ENCODE results near the gene PDZRN3. TPM values are rescaled to one million over a fixed set of nuclear protein-coding genes. Genes with fewer than 3 reads are reported as not detected.

PDZRN3 gene
- total and polyA plus RNA-seq, 4 donors, result 0.69 to 1.8 (median 0.92) TPM

- Histone ChIP-seq H3K36me3 (ENCODE audit: control insufficient read depth in 4 of 4, insufficient read depth in 3 of 4, low read depth in 1 of 4, low read length in 3 of 4) (no peaks in the 10 kb centered on the region), H3K9me3 (ENCODE audit: control insufficient read depth in 4 of 4, low read length in 3 of 4) (no peaks in the 10 kb centered on the region), H3K4me1 (ENCODE audit: control insufficient read depth in 4 of 4, insufficient read depth in 4 of 4, low read length in 3 of 4) (no peaks in the 10 kb centered on the region), H3K27me3 (ENCODE audit: control insufficient read depth in 4 of 4, insufficient read depth in 4 of 4, low read length in 3 of 4) (no peaks in the 10 kb centered on the region), H3K9ac (ENCODE audit: low read depth in 1 of 2, low read length in 2 of 2) (no peak overlapping the region), H3K27ac (ENCODE audit: low read depth in 1 of 2, low read length in 2 of 2) (no peak overlapping the region), H3K4me3 (ENCODE audit: low read depth in 1 of 3, low read length in 3 of 3) (no peak overlapping the region)
- TF ChIP-seq, protein P1, sequence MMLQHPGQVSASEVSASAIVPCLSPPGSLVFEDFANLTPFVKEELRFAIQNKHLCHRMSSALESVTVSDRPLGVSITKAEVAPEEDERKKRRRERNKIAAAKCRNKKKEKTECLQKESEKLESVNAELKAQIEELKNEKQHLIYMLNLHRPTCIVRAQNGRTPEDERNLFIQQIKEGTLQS (IDR thresholded peaks at IDR 0.05), result no peak
- TF ChIP-seq EGR1 (IDR thresholded peaks at IDR 0.05; ENCODE audit: low read depth in 2 of 2) (no peak), FOXA2 (IDR thresholded peaks at IDR 0.05) (no peak), MAX (IDR thresholded peaks at IDR 0.05) (no peak), HNF4A (conservative IDR thresholded peaks at IDR 0.05) (no peak), GABPA (IDR thresholded peaks at IDR 0.05 in 1 of 2, conservative IDR thresholded peaks at IDR 0.05 in 1 of 2) (no peak), TAF1 (conservative IDR thresholded peaks at IDR 0.05) (no peak), JUND (IDR thresholded peaks at IDR 0.05) (no peak)
- TF ChIP-seq, protein P2, sequence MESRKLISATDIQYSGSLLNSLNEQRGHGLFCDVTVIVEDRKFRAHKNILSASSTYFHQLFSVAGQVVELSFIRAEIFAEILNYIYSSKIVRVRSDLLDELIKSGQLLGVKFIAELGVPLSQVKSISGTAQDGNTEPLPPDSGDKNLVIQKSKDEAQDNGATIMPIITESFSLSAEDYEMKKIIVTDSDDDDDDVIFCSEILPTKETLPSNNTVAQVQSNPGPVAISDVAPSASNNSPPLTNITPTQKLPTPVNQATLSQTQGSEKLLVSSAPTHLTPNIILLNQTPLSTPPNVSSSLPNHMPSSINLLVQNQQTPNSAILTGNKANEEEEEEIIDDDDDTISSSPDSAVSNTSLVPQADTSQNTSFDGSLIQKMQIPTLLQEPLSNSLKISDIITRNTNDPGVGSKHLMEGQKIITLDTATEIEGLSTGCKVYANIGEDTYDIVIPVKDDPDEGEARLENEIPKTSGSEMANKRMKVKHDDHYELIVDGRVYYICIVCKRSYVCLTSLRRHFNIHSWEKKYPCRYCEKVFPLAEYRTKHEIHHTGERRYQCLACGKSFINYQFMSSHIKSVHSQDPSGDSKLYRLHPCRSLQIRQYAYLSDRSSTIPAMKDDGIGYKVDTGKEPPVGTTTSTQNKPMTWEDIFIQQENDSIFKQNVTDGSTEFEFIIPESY (IDR thresholded peaks at IDR 0.05), result no peak
- no peak for DNase-seq (ENCODE audit: low spot score)
These were observed 87.8 kb downstream of the PDZRN3 start for GRCh38 chr3:73536952-73537351.

DNA sequence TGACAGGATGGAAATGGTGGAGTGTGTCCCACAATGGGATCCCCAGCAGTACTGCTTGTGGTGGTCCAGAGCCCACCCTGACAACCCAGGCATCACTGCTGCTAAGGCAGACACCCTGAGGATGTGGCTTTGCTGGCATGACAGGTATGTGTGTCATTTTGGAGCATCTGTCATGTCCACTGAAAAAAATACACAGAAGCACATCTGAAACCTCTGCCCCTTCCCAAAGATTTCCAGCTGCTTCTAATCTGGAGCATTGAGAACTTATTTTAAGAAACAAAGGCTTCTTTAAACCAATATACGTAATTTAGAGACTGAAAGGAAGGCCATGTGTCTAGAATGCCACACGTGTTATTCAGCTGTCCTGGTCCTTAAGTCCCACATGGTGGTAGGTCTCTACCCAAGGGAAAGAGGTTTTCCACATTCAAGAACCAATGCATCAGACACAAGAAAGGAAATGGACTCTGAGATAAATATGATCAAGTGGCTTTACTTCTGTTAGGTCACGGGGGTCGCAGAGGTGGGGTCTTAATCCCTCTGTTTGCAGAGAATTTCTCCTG lies 88.3 kb downstream of the PDZRN3 start:
- H3K9ac ChIP-seq (ENCODE audit: low read depth in 1 of 2, low read length in 2 of 2), result no peak overlapping the region
- no peaks in the 10 kb centered on the region for H3K9me3 ChIP-seq (ENCODE audit: control insufficient read depth in 4 of 4, low read length in 3 of 4)
- no peaks in the 10 kb centered on the region for H3K27me3 ChIP-seq (ENCODE audit: control insufficient read depth in 4 of 4, insufficient read depth in 4 of 4, low read length in 3 of 4)
- H3K4me1 ChIP-seq (ENCODE audit: control insufficient read depth in 4 of 4, insufficient read depth in 4 of 4, low read length in 3 of 4), result no peaks in the 10 kb centered on the region
- no peak for TF ChIP-seq NR2F2 (IDR thresholded peaks at IDR 0.05)
- TF ChIP-seq RAD21 (IDR thresholded peaks at IDR 0.05), result no peak
- no peak for TF ChIP-seq SP1 (IDR thresholded peaks at IDR 0.05)
- TF ChIP-seq FOXA1 (IDR thresholded peaks at IDR 0.05), result no peak
- no peak for TF ChIP-seq HNF4G (IDR thresholded peaks at IDR 0.05)
- TF ChIP-seq YY1 (IDR thresholded peaks at IDR 0.05), result no peak
- TF ChIP-seq, protein P2 (IDR thresholded peaks at IDR 0.05), result no peak
- no peak for TF ChIP-seq FOXA2 (IDR thresholded peaks at IDR 0.05)
- no peak for TF ChIP-seq RXRA (IDR thresholded peaks at IDR 0.05)
- H3K4me3 ChIP-seq (ENCODE audit: low read depth in 1 of 3, low read length in 3 of 3), result no peak overlapping the region
- H3K36me3 ChIP-seq (ENCODE audit: control insufficient read depth in 4 of 4, insufficient read depth in 3 of 4, low read depth in 1 of 4, low read length in 3 of 4), result no peaks in the 10 kb centered on the region
- DNase-seq (ENCODE audit: low spot score), result no peak
- WGBS, result 90% methylated on average over 4 of the region's 4 CpGs
- H3K27ac ChIP-seq (ENCODE audit: low read depth in 1 of 2, low read length in 2 of 2), result no peak overlapping the region

GRCh38 chr3:73535931-73536330 lies 88.8 kb downstream of the PDZRN3 start:
- H3K27me3 ChIP-seq (ENCODE audit: control insufficient read depth in 4 of 4, insufficient read depth in 4 of 4, low read length in 3 of 4), result no peaks in the 10 kb centered on the region
- no peaks in the 10 kb centered on the region for H3K36me3 ChIP-seq (ENCODE audit: control insufficient read depth in 4 of 4, insufficient read depth in 3 of 4, low read depth in 1 of 4, low read length in 3 of 4)
- no peak overlapping the region for H3K9ac ChIP-seq (ENCODE audit: low read depth in 1 of 2, low read length in 2 of 2)
- DNase-seq (ENCODE audit: low spot score), result no peak
- H3K27ac ChIP-seq (ENCODE audit: low read depth in 1 of 2, low read length in 2 of 2), result no peak overlapping the region
- H3K4me1 ChIP-seq (ENCODE audit: control insufficient read depth in 4 of 4, insufficient read depth in 4 of 4, low read length in 3 of 4), result no peaks in the 10 kb centered on the region
- no peak for TF ChIP-seq FOXA2 (IDR thresholded peaks at IDR 0.05)
- no peak for TF ChIP-seq RXRA (IDR thresholded peaks at IDR 0.05)
- TF ChIP-seq REST (IDR thresholded peaks at IDR 0.05), result no peak
- no peak for TF ChIP-seq TAF1 (conservative IDR thresholded peaks at IDR 0.05)
- no peak for TF ChIP-seq GABPA (IDR thresholded peaks at IDR 0.05 in 1 of 2, conservative IDR thresholded peaks at IDR 0.05 in 1 of 2)
- TF ChIP-seq, protein P1 (IDR thresholded peaks at IDR 0.05), result no peak
- no peak for TF ChIP-seq EGR1 (IDR thresholded peaks at IDR 0.05; ENCODE audit: low read depth in 2 of 2)
- no peak for TF ChIP-seq HNF4A (conservative IDR thresholded peaks at IDR 0.05)
- no peak overlapping the region for H3K4me3 ChIP-seq (ENCODE audit: low read depth in 1 of 3, low read length in 3 of 3)
- no peaks in the 10 kb centered on the region for H3K9me3 ChIP-seq (ENCODE audit: control insufficient read depth in 4 of 4, low read length in 3 of 4)
